HepG2 (cell line): ENCODE measurements around the gene CDT1. TPM values are rescaled to one million over a fixed set of nuclear protein-coding genes. Genes with fewer than 3 reads are reported as not detected.
A peak's percentile ranks its signal among the peaks of the same experiment; 100 is the strongest.

Source experiments
- ETV6 ChIP-seq: sonication (generic); formaldehyde crosslinking; conservative IDR thresholded peaks from 2 replicates; pipeline ENCODE4 v1.4.0; 2020; ENCODE audit warnings: missing genetic modification reagents
- GATAD2A ChIP-seq: IDR thresholded peaks from 2 replicates; pipeline ENCODE4 v1.6.1; 2016
- HNRNPLL ChIP-seq: fragments of 200-400 bp; formaldehyde crosslinking; IDR thresholded peaks from 2 replicates; pipeline ENCODE4 v1.6.1; 2017; ENCODE audit warnings: mild to moderate bottlenecking, low read depth, low read length; ENCODE audit not compliant: poor library complexity, severe bottlenecking
- HOXA3 ChIP-seq: sonication (generic); formaldehyde crosslinking; IDR thresholded peaks from 2 replicates; pipeline ENCODE4 v1.5.0; 2020; ENCODE audit warnings: missing genetic modification reagents
- MYC ChIP-seq: sonication (generic); formaldehyde crosslinking; IDR thresholded peaks from 2 replicates; pipeline ENCODE4 v1.9.0; 2021; ENCODE audit warnings: missing genetic modification reagents, borderline replicate concordance
- REPIN1 ChIP-seq: sonication (generic); formaldehyde crosslinking; IDR thresholded peaks from 2 replicates; pipeline ENCODE4 v1.8.0; 2022; ENCODE audit warnings: missing genetic modification reagents, low read depth, mild to moderate bottlenecking, borderline replicate concordance
- ZNF225 ChIP-seq: sonication (generic); formaldehyde crosslinking; IDR thresholded peaks from 2 replicates; pipeline ENCODE4 v1.4.0; 2020; ENCODE audit warnings: mild to moderate bottlenecking, missing genetic modification reagents
- ZNF350 ChIP-seq: sonication (generic); formaldehyde crosslinking; IDR thresholded peaks from 2 replicates; pipeline ENCODE4 v1.4.0; 2020; ENCODE audit warnings: mild to moderate bottlenecking, low read depth, missing genetic modification reagents, borderline replicate concordance
- ZNF672 ChIP-seq: sonication (generic); formaldehyde crosslinking; IDR thresholded peaks from 2 replicates; pipeline ENCODE4 v1.8.1; 2022; ENCODE audit warnings: missing genetic modification reagents
- ZNF790 ChIP-seq: sonication (generic); formaldehyde crosslinking; IDR thresholded peaks from 2 replicates; pipeline ENCODE4 v1.8.0; 2022; ENCODE audit warnings: missing genetic modification reagents, mild to moderate bottlenecking, borderline replicate concordance
- polyA plus RNA-seq, 8 experiments: library from polyadenylated mRNA; depleted of rRNA in 3 of 8; stranded (reverse) in 7 of 8; unstranded in 1 of 8; fragments of >200 nt; fragmentation: Illumina TruSeq in 4 of 8; extraction: Trizol in 4 of 8; gene quantifications; 2 replicates each; pipeline versions ENCODE4 v1.2.1 to v1.2.3, GENCODE V29; 2011 to 2016; ENCODE audit warnings: low read depth in 4 of 8, missing spikeins in 1 of 8, mixed read lengths in 1 of 8; ENCODE audit not compliant: insufficient read depth in 1 of 8
- total RNA-seq, 5 experiments: library from RNA; depleted of rRNA; stranded (reverse); fragments of >200 nt; fragmentation: Illumina TruSeq; extraction: Trizol; gene quantifications; 2 replicates each; pipeline ENCODE4 v1.2.3, GENCODE V29; 2016; ENCODE audit warnings: low read depth in 1 of 5
- TF ChIP-seq, protein P1 (sequence below): sonication (generic); formaldehyde crosslinking; IDR thresholded peaks from 2 replicates; pipeline ENCODE4 v1.5.0; 2020; ENCODE audit warnings: mild to moderate bottlenecking, missing genetic modification reagents, moderate library complexity
- TF ChIP-seq, protein P2 (sequence below): sonication (generic); formaldehyde crosslinking; conservative IDR thresholded peaks from 2 replicates; pipeline ENCODE4 v1.4.0; 2020; ENCODE audit warnings: mild to moderate bottlenecking, missing genetic modification reagents, moderate library complexity
- TF ChIP-seq, protein P3 (sequence below): sonication (generic); formaldehyde crosslinking; IDR thresholded peaks from 2 replicates; pipeline ENCODE4 v1.4.0; 2020; ENCODE audit warnings: missing genetic modification reagents
- TF ChIP-seq, protein P4 (sequence below): sonication (generic); formaldehyde crosslinking; IDR thresholded peaks from 2 replicates; pipeline ENCODE4 v1.5.0; 2020; ENCODE audit warnings: mild to moderate bottlenecking, missing genetic modification reagents

CDT1 gene
- total and polyA plus RNA-seq, 2 of the 13 experiments (the other 11 are each of a cell fraction or from before 2014, with no cell fraction given), result 23.1 to 23.8 TPM

DNA sequence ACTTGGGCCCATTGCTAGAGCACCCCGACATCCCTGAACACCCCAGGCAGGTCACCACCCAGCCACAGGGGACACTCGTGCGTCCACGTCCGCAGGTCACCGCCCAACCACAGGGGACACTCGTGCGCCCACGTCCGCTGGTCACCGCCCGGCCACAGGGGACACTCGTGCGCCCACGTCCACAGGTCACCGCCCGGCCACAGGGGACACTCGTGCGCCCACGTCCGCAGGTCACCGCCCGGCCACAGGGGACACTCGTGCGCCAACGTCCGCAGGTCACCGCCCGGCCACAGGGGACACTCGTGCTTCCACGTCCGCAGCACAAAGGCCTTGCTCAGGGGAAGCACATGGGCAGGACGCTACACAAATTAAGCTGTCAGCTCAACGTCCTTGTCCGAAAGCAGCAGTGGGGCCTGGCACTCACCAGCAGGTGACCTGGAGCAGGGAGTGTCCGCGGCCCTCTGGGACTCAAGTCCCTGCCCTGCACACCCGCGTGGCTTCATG lies 35.5 kb downstream of the CDT1 start (continued):
- TF ChIP-seq, protein P1, sequence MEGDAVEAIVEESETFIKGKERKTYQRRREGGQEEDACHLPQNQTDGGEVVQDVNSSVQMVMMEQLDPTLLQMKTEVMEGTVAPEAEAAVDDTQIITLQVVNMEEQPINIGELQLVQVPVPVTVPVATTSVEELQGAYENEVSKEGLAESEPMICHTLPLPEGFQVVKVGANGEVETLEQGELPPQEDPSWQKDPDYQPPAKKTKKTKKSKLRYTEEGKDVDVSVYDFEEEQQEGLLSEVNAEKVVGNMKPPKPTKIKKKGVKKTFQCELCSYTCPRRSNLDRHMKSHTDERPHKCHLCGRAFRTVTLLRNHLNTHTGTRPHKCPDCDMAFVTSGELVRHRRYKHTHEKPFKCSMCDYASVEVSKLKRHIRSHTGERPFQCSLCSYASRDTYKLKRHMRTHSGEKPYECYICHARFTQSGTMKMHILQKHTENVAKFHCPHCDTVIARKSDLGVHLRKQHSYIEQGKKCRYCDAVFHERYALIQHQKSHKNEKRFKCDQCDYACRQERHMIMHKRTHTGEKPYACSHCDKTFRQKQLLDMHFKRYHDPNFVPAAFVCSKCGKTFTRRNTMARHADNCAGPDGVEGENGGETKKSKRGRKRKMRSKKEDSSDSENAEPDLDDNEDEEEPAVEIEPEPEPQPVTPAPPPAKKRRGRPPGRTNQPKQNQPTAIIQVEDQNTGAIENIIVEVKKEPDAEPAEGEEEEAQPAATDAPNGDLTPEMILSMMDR (CRISPR knock-in tag), result peak; percentile 93
- TF ChIP-seq, protein P2, sequence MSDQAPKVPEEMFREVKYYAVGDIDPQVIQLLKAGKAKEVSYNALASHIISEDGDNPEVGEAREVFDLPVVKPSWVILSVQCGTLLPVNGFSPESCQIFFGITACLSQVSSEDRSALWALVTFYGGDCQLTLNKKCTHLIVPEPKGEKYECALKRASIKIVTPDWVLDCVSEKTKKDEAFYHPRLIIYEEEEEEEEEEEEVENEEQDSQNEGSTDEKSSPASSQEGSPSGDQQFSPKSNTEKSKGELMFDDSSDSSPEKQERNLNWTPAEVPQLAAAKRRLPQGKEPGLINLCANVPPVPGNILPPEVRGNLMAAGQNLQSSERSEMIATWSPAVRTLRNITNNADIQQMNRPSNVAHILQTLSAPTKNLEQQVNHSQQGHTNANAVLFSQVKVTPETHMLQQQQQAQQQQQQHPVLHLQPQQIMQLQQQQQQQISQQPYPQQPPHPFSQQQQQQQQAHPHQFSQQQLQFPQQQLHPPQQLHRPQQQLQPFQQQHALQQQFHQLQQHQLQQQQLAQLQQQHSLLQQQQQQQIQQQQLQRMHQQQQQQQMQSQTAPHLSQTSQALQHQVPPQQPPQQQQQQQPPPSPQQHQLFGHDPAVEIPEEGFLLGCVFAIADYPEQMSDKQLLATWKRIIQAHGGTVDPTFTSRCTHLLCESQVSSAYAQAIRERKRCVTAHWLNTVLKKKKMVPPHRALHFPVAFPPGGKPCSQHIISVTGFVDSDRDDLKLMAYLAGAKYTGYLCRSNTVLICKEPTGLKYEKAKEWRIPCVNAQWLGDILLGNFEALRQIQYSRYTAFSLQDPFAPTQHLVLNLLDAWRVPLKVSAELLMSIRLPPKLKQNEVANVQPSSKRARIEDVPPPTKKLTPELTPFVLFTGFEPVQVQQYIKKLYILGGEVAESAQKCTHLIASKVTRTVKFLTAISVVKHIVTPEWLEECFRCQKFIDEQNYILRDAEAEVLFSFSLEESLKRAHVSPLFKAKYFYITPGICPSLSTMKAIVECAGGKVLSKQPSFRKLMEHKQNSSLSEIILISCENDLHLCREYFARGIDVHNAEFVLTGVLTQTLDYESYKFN (CRISPR knock-in tag), result 0 out of 2 replicates have a peak, but pooled peaks have one; percentile 19
- peak; percentile 79 for TF ChIP-seq ZNF350
- 0 out of 2 replicates have a peak, but pooled peaks have one; percentile 52 for TF ChIP-seq ZNF672 (CRISPR knock-in tag)
- peak; percentile 50; the same call in 1 of the 2 replicates for TF ChIP-seq GATAD2A (CRISPR knock-in tag)
- no peak for TF ChIP-seq ETV6
- peak; percentile 77; the same call in 1 of the 2 replicates for TF ChIP-seq MYC (CRISPR knock-in tag)
- TF ChIP-seq ZNF225 (CRISPR knock-in tag), result no peak; the same call in 1 of the 2 replicates
- TF ChIP-seq, protein P3, sequence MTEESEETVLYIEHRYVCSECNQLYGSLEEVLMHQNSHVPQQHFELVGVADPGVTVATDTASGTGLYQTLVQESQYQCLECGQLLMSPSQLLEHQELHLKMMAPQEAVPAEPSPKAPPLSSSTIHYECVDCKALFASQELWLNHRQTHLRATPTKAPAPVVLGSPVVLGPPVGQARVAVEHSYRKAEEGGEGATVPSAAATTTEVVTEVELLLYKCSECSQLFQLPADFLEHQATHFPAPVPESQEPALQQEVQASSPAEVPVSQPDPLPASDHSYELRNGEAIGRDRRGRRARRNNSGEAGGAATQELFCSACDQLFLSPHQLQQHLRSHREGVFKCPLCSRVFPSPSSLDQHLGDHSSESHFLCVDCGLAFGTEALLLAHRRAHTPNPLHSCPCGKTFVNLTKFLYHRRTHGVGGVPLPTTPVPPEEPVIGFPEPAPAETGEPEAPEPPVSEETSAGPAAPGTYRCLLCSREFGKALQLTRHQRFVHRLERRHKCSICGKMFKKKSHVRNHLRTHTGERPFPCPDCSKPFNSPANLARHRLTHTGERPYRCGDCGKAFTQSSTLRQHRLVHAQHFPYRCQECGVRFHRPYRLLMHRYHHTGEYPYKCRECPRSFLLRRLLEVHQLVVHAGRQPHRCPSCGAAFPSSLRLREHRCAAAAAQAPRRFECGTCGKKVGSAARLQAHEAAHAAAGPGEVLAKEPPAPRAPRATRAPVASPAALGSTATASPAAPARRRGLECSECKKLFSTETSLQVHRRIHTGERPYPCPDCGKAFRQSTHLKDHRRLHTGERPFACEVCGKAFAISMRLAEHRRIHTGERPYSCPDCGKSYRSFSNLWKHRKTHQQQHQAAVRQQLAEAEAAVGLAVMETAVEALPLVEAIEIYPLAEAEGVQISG (CRISPR knock-in tag), result peak; percentile 77
- peak; percentile 89 for TF ChIP-seq HOXA3
- TF ChIP-seq REPIN1 (CRISPR knock-in tag), result no peak
- TF ChIP-seq, protein P4, sequence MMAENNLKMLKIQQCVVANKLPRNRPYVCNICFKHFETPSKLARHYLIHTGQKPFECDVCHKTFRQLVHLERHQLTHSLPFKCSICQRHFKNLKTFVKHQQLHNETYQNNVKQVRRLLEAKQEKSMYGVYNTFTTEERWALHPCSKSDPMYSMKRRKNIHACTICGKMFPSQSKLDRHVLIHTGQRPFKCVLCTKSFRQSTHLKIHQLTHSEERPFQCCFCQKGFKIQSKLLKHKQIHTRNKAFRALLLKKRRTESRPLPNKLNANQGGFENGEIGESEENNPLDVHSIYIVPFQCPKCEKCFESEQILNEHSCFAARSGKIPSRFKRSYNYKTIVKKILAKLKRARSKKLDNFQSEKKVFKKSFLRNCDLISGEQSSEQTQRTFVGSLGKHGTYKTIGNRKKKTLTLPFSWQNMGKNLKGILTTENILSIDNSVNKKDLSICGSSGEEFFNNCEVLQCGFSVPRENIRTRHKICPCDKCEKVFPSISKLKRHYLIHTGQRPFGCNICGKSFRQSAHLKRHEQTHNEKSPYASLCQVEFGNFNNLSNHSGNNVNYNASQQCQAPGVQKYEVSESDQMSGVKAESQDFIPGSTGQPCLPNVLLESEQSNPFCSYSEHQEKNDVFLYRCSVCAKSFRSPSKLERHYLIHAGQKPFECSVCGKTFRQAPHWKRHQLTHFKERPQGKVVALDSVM (CRISPR knock-in tag), result peak; percentile 23; the same call in 1 of the 2 replicates
- TF ChIP-seq ZNF790 (CRISPR knock-in tag), result no peak
- TF ChIP-seq HNRNPLL, result peak; percentile 50
